HG02588 (cell line): ENCODE measurements around the gene ZDHHC20.

Experiments used
- ATAC-seq: cut with Tn5 transposase; IDR thresholded peaks from one replicate; pipeline ENCODE4 v1.9.1; 2021; ENCODE audit warnings: mild to moderate bottlenecking, moderate library complexity; ENCODE audit not compliant: unreplicated experiment

Gene ZDHHC20

GRCh38 chr13:21458813-21459701 lies at the start of gene ZDHHC20:
ZDHHC20 (minus strand) TSS chr13:21459303; CDS start chr13:21459171, 132 bp downstream.
- ATAC-seq, result peak; percentile 87

- ATAC-seq, result no peak
Observed at GRCh38 chr13:21504379-21504778, 45.3 kb upstream of the ZDHHC20 start.

GRCh38 chr13:21501686-21502085 lies 42.6 kb upstream of the ZDHHC20 start:
- no peak for ATAC-seq

- no peak for ATAC-seq
Observed at GRCh38 chr13:21486322-21486721, 27.2 kb upstream of the ZDHHC20 start.

GRCh38 chr13:21483748-21484147 lies 24.6 kb upstream of the ZDHHC20 start:
- no peak for ATAC-seq

- ATAC-seq, result no peak
Observed at GRCh38 chr13:21481359-21481758, 22.3 kb upstream of the ZDHHC20 start.

- ATAC-seq, result no peak
Observed at GRCh38 chr13:21478881-21479808, 20.0 kb upstream of the ZDHHC20 start.

- peak; percentile 81 for ATAC-seq
Observed at GRCh38 chr13:21476893-21477472, 17.9 kb upstream of the ZDHHC20 start.

- ATAC-seq, result no peak
Observed at GRCh38 chr13:21475115-21475514, 16.0 kb upstream of the ZDHHC20 start.

GRCh38 chr13:21470785-21471184 lies 11.7 kb upstream of the ZDHHC20 start:
- ATAC-seq, result no peak

GRCh38 chr13:21466527-21466926 lies 7.4 kb upstream of the ZDHHC20 start:
- no peak for ATAC-seq

- ATAC-seq, result no peak
Observed at GRCh38 chr13:21465710-21466160, 6.6 kb upstream of the ZDHHC20 start.

GRCh38 chr13:21463424-21463823 lies 4.3 kb upstream of the ZDHHC20 start:
- no peak for ATAC-seq

GRCh38 chr13:21461131-21461530 lies 2.0 kb upstream of the ZDHHC20 start:
- no peak for ATAC-seq

- ATAC-seq, result peak; percentile 23
Observed at GRCh38 chr13:21458451-21458812, 671 bp downstream of the ZDHHC20 start.

- ATAC-seq, result no peak
Observed at GRCh38 chr13:21453387-21454081, 5.6 kb downstream of the ZDHHC20 start.

GRCh38 chr13:21450936-21451335 lies 8.2 kb downstream of the ZDHHC20 start:
- ATAC-seq, result no peak

GRCh38 chr13:21446656-21447055 lies 12.4 kb downstream of the ZDHHC20 start:
- no peak for ATAC-seq

GRCh38 chr13:21445759-21446158 lies 13.3 kb downstream of the ZDHHC20 start:
- ATAC-seq, result no peak

GRCh38 chr13:21443171-21443570 lies 15.9 kb downstream of the ZDHHC20 start:
- ATAC-seq, result no peak

GRCh38 chr13:21436582-21436981 lies 22.5 kb downstream of the ZDHHC20 start:
- no peak for ATAC-seq
